Activated naive CD8-positive, alpha-beta T cell treated with anti-CD3 and anti-CD28 coated beads for 36 hours (primary cell): Measurements from ENCODE around the gene TNFAIP8L3. TPM values are rescaled to one million over a fixed set of nuclear protein-coding genes. Genes with fewer than 3 reads are reported as not detected.

Experiments
- DNase-seq: peaks from one replicate; pipeline ENCODE4 v3.0.0; 2021
- H3K27ac Mint-ChIP-seq: one replicate; pipeline ENCODE4 v1.8.0; 2022; ENCODE audit warnings: mild to moderate bottlenecking, moderate library complexity, mixed read lengths
- H3K27me3 Mint-ChIP-seq: one replicate; pipeline ENCODE4 v1.8.0; 2022; ENCODE audit warnings: mild to moderate bottlenecking, mixed read lengths
- H3K36me3 Mint-ChIP-seq: one replicate; pipeline ENCODE4 v1.8.0; 2021; ENCODE audit warnings: mild to moderate bottlenecking, mixed read lengths
- H3K4me1 Mint-ChIP-seq: one replicate; pipeline ENCODE4 v1.8.0; 2021; ENCODE audit warnings: mixed read lengths
- H3K4me3 Mint-ChIP-seq: one replicate; pipeline ENCODE4 v1.8.0; 2022; ENCODE audit warnings: mild to moderate bottlenecking, moderate library complexity, mixed read lengths
- H3K9me3 Mint-ChIP-seq: one replicate; pipeline ENCODE4 v1.8.0; 2022; ENCODE audit warnings: mixed read lengths
- total RNA-seq, 2 experiments: library from RNA; stranded (reverse); gene quantifications; one replicate each; pipeline ENCODE4 v1.2.3, GENCODE V29; 2021

Gene TNFAIP8L3
- total RNA-seq, 2 experiments from 2014 or later: 0.60 to 0.82 TPM

- Mint-ChIP-seq H3K27ac (no peak overlapping the region), H3K4me3 (no peak overlapping the region)
Observed at GRCh38 chr15:51088585-51088984, 6.1 kb downstream of the TNFAIP8L3 start.

GRCh38 chr15:51087513-51087912, 7.2 kb downstream of the TNFAIP8L3 start:
- H3K27ac Mint-ChIP-seq: no peak overlapping the region
- DNase-seq: no peak
- no peaks in the 10 kb centered on the region for H3K9me3 Mint-ChIP-seq
- H3K4me1 Mint-ChIP-seq: peaks cover 1% of the 10 kb centered on the region
- H3K4me3 Mint-ChIP-seq: no peak overlapping the region
- H3K36me3 Mint-ChIP-seq: no peaks in the 10 kb centered on the region
- H3K27me3 Mint-ChIP-seq: peaks cover 35% of the 10 kb centered on the region

More at GRCh38 chr15:51088585-51088984, 6.1 kb downstream of the TNFAIP8L3 start:
- no peaks in the 10 kb centered on the region for H3K9me3 Mint-ChIP-seq
- peaks cover 4% of the 10 kb centered on the region for H3K4me1 Mint-ChIP-seq
- no peak for DNase-seq
- peaks cover 45% of the 10 kb centered on the region for H3K27me3 Mint-ChIP-seq
- H3K36me3 Mint-ChIP-seq: no peaks in the 10 kb centered on the region

GRCh38 chr15:51086409-51086808, 8.3 kb downstream of the TNFAIP8L3 start:
- H3K36me3 Mint-ChIP-seq: no peaks in the 10 kb centered on the region
- H3K4me1 Mint-ChIP-seq: peaks cover 1% of the 10 kb centered on the region
- H3K9me3 Mint-ChIP-seq: no peaks in the 10 kb centered on the region
- peaks cover 23% of the 10 kb centered on the region for H3K27me3 Mint-ChIP-seq
- no peak overlapping the region for H3K27ac Mint-ChIP-seq
- no peak for DNase-seq
- H3K4me3 Mint-ChIP-seq: no peak overlapping the region

- no peak for DNase-seq
- no peak overlapping the region for H3K27ac Mint-ChIP-seq
- H3K36me3 Mint-ChIP-seq: no peaks in the 10 kb centered on the region
- no peaks in the 10 kb centered on the region for H3K9me3 Mint-ChIP-seq
- peaks cover 17% of the 10 kb centered on the region for H3K27me3 Mint-ChIP-seq
- peaks cover 1% of the 10 kb centered on the region for H3K4me1 Mint-ChIP-seq
- H3K4me3 Mint-ChIP-seq: no peak overlapping the region
Observed at GRCh38 chr15:51085764-51086163, 8.9 kb downstream of the TNFAIP8L3 start.

DNA sequence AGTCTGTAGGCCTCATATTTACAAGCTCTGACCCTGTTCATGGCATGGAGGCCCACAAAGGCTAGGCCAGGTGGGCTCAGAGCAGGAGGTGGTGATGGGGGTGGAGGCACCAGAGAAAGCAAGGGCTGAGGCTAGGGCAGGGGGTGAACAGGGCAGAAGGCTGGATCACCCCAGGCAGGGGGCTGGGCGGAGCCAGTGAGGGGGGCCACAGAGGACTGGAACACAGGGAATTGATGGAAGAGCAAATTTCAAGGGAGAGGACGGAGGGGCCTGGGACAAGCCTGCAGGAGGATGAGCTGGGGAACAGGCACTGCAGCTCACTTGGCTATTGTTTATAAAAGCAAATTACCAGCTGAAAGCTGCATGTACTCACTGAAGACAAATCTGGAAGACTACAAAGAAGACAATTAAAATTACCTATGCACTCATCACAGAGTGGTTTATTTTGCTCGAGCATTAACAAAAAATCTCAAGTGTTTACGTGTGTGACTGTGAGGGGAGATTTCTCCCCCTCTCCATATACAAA, 11.0 kb downstream of the TNFAIP8L3 start:
- Mint-ChIP-seq H3K36me3 (no peaks in the 10 kb centered on the region), H3K27ac (no peak overlapping the region), H3K4me3 (no peak overlapping the region), H3K4me1 (peaks cover 7% of the 10 kb centered on the region), H3K9me3 (no peaks in the 10 kb centered on the region), H3K27me3 (peaks cover 11% of the 10 kb centered on the region)
- no peak for DNase-seq

DNA sequence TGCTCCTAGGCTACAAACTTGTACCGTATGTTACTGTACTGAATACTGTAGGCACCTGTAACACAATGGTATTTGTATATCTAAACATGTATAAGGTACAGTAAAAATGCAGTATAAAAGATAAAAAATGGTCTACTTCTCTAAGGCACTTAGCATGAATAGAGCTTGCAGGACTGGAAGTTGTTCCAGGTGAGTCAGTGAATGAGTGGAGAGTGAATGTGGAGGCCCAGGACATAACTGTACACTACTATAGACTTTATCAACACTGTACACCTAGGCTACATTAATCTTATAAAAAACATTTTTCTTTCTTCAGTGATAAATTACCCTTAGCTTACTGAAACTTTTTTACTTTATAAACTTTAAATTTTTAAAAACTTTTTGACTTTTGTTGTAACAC, 12.5 kb downstream of the TNFAIP8L3 start:
- Mint-ChIP-seq H3K4me1 (peaks cover 18% of the 10 kb centered on the region), H3K36me3 (no peaks in the 10 kb centered on the region), H3K9me3 (no peaks in the 10 kb centered on the region), H3K27me3 (peaks cover 13% of the 10 kb centered on the region), H3K4me3 (no peak overlapping the region), H3K27ac (no peak overlapping the region)
- DNase-seq: no peak

GRCh38 chr15:51080286-51080685, 14.4 kb downstream of the TNFAIP8L3 start:
- H3K9me3 Mint-ChIP-seq: no peaks in the 10 kb centered on the region
- peaks cover 11% of the 10 kb centered on the region for H3K27me3 Mint-ChIP-seq
- H3K36me3 Mint-ChIP-seq: peaks cover 2% of the 10 kb centered on the region
- H3K4me1 Mint-ChIP-seq: peaks cover 34% of the 10 kb centered on the region
- no peak overlapping the region for H3K27ac Mint-ChIP-seq
- H3K4me3 Mint-ChIP-seq: no peak overlapping the region
- no peak for DNase-seq

DNA sequence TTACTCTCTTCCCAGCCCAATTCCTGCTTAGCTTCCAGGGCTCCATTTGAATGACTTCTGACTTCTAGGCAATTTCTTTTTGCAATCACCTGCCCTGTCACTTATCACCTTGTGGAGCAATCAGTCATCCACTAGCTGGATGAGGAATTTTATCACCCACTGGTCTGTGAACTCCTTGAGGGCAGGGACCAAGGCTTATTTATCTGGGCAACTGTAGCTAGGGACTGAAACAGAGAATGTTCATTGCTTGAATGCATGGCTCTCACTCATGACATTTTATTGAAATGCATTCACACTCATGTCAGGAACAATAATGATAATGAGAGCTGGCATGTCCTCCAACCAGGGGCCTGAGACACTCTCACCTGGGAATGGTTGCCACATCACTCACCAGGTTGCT, 15.5 kb downstream of the TNFAIP8L3 start:
- Mint-ChIP-seq H3K4me3 (no peak overlapping the region), H3K4me1 (peaks cover 35% of the 10 kb centered on the region), H3K27me3 (peaks cover 11% of the 10 kb centered on the region), H3K36me3 (peaks cover 2% of the 10 kb centered on the region), H3K27ac (peak overlapping the region; percentile 5), H3K9me3 (no peaks in the 10 kb centered on the region)
- DNase-seq: no peak

- Mint-ChIP-seq H3K4me3 (peak overlapping the region; percentile 73), H3K27ac (peak overlapping the region; percentile 92), H3K27me3 (peaks cover 11% of the 10 kb centered on the region), H3K36me3 (peaks cover 2% of the 10 kb centered on the region), H3K9me3 (no peaks in the 10 kb centered on the region), H3K4me1 (peaks cover 35% of the 10 kb centered on the region)
- DNase-seq: peak; percentile 76
Observed at GRCh38 chr15:51077221-51078153, 17.2 kb downstream of the TNFAIP8L3 start.

GRCh38 chr15:51076524-51077220, 18.0 kb downstream of the TNFAIP8L3 start:
- H3K4me1 Mint-ChIP-seq: peaks cover 36% of the 10 kb centered on the region
- peaks cover 2% of the 10 kb centered on the region for H3K36me3 Mint-ChIP-seq
- peak; percentile 18 for DNase-seq
- H3K27ac Mint-ChIP-seq: peak overlapping the region; percentile 92
- no peaks in the 10 kb centered on the region for H3K9me3 Mint-ChIP-seq
- H3K4me3 Mint-ChIP-seq: peak overlapping the region; percentile 73
- H3K27me3 Mint-ChIP-seq: peaks cover 11% of the 10 kb centered on the region

DNA sequence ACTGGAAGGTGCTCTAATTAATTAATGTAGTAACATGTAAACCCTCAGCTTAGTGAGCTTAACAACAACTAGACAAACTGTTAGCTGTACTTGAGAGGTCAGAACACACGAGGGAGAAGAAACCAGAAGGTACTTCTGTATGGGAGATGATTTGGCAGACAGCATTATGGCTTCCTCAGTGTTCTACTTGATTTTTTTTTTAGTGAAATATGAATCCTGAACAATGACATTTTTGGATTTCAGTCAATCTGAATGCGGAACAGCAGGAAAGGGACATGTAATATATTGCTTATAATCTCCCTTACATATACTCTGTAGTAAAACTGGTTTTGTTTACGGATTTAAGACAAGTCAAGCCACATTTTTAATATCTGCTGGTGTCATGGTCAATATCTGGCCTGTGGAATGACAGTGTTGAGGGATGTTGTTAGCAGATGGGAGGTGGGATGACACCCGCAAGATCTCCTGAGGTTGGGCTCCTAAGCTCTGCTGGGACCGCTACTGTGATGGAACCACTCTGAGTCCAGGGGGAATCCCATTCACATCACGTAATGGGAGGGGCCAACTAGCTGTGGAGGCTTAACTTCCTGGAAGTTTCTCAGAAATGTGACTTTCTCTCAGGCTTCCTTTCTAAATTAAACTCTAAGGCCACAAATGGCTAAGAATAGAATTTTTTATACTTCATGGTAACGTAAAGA, 18.7 kb downstream of the TNFAIP8L3 start:
- H3K4me1 Mint-ChIP-seq: peaks cover 40% of the 10 kb centered on the region
- peak; percentile 41 for DNase-seq
- no peaks in the 10 kb centered on the region for H3K9me3 Mint-ChIP-seq
- H3K36me3 Mint-ChIP-seq: peaks cover 2% of the 10 kb centered on the region
- peak overlapping the region; percentile 92 for H3K27ac Mint-ChIP-seq
- peaks cover 11% of the 10 kb centered on the region for H3K27me3 Mint-ChIP-seq
- peak overlapping the region; percentile 73 for H3K4me3 Mint-ChIP-seq

DNA sequence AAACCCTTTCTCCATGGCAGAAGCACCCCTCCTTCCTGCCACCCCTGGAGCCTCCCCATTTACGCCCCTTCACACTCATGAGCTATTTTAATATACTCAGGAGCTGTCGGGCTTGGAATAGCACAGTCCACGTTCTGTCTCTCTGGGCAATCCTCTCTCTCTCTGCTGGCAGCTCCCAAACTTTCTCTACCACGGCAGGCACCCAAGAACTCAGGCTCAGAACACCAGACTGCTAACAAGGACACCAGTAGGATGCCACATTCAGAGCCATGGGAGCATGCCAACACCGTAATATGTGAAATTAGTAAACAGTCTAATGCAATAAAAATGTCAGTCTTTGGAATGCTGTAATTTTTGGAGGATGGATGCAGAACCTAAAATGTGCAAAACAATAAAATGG, 19.3 kb downstream of the TNFAIP8L3 start:
- H3K4me3 Mint-ChIP-seq: no peak overlapping the region
- peaks cover 42% of the 10 kb centered on the region for H3K4me1 Mint-ChIP-seq
- peaks cover 2% of the 10 kb centered on the region for H3K36me3 Mint-ChIP-seq
- H3K27me3 Mint-ChIP-seq: peaks cover 11% of the 10 kb centered on the region
- H3K27ac Mint-ChIP-seq: no peak overlapping the region
- no peaks in the 10 kb centered on the region for H3K9me3 Mint-ChIP-seq
- no peak for DNase-seq

- DNase-seq: no peak
- Mint-ChIP-seq H3K4me3 (no peak overlapping the region), H3K36me3 (peaks cover 2% of the 10 kb centered on the region), H3K9me3 (no peaks in the 10 kb centered on the region), H3K27me3 (peaks cover 11% of the 10 kb centered on the region), H3K27ac (no peak overlapping the region), H3K4me1 (peaks cover 45% of the 10 kb centered on the region)
Observed at GRCh38 chr15:51074926-51075325, 19.8 kb downstream of the TNFAIP8L3 start.

DNA sequence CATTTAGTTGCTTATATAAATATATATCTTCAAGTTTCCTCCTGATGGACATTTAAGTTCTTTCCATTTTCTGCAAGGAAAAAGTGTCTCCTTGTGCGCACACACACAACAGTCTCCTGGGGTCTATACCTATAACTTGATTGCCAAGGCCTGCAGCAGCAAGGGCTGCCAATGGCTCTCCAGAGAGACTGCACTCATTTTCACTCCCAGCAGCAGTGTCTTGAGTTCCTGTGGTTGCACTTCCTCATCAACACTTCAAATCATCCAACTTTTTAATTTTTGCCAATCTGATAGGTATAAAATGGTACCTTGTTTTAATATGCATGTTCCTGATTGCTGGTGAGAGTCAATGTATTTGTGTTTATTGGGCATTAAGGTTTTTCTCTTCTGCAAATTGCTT, 23.1 kb downstream of the TNFAIP8L3 start:
- Mint-ChIP-seq H3K9me3 (no peaks in the 10 kb centered on the region), H3K27ac (no peak overlapping the region), H3K36me3 (peaks cover 2% of the 10 kb centered on the region), H3K4me3 (no peak overlapping the region), H3K27me3 (no peaks in the 10 kb centered on the region), H3K4me1 (peaks cover 22% of the 10 kb centered on the region)
- no peak for DNase-seq

- H3K36me3 Mint-ChIP-seq: no peaks in the 10 kb centered on the region
- H3K27me3 Mint-ChIP-seq: no peaks in the 10 kb centered on the region
- H3K27ac Mint-ChIP-seq: no peak overlapping the region
- DNase-seq: no peak
- no peak overlapping the region for H3K4me3 Mint-ChIP-seq
- peaks cover 10% of the 10 kb centered on the region for H3K4me1 Mint-ChIP-seq
- H3K9me3 Mint-ChIP-seq: no peaks in the 10 kb centered on the region
Observed at GRCh38 chr15:51069983-51070382, 24.7 kb downstream of the TNFAIP8L3 start.
